NK-92 (cell line): ENCODE results near the gene ACOT2.

Source experiments
- DNase-seq: peaks from one replicate; lab custom pipeline; 2025; ENCODE audit not compliant: unreplicated experiment; lab: John Stamatoyannopoulos, UW

The ACOT2 gene

DNA sequence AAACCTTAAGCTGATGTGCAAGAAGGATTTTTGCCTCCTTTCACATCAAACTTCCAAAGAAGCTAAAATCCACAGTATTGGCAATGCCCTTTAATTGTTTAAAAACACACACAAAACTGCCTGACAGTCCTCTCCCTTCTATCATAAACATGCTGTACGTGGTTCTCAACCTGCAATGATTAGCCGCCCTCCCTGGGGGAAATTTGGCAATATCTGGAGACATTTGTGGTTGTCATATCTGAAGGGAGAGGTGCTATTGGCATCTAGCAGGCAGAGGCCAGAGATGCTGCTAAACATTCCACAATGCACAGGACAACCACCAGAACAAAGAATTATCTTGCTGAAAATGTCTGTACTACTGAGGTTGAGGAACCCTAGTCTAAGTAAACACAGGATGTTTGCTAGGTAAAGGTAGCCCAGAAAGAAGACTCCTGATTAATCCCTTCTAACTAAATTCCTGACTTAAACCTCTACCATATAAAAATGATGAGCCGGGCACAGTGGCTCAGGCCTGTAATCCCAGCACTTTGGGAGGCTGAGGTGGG is 44.5 kb downstream of the ACOT2 start:
- DNase-seq: no peak

DNA sequence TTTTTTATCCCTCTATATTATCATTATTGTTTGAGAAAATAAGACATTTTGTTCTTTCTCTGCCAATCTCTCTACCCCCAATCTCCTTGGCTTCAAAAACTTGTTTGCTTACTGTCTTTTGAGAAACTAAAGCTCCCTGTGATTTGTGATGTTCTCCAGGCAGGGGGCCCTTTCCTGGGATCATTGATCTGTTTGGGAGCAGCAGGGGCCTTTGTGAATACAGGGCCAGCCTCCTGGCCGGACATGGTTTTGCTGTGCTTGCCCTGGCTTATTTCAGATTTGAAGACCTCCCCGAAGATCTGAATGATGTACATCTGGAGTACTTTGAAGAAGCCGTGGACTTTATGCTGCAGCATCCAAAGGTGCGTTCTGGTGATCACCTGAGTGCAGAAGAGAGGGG is 47.8 kb downstream of the ACOT2 start:
- DNase-seq: no peak

DNA sequence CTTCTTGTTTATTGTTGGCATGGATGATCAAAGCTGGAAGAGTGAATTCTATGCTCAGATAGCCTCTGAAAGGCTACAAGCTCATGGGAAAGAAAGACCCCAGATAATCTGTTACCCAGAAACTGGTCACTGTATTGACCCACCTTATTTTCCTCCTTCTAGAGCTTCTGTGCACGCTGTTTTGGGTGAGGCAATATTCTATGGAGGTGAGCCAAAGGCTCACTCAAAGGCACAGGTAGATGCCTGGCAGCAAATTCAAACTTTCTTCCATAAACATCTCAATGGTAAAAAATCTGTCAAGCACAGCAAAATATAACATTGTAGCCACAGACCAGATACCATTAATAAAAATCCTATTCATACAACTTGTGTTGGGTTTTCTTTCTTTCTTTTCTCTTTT is 50.5 kb downstream of the ACOT2 start:
- DNase-seq: no peak

DNA sequence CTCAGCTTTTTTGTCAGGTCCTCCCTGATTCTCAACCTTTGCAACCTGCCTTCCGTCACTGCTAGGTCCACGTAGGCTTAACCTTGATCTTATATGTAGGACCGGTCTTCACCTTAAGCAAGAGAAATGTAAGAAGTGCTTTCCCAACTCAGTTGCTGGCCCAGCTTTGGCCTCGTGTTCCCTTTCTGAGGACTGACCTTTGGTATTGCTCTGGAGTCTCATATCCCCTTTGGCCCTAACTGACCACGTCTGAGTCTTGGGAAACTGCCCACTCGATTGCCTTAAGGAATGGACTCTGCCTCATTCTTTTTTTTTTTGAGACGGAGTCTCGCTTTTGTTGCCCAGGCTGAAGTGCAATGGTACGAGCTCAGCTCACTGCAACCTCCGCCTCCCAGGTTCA is 51.3 kb downstream of the ACOT2 start:
- no peak for DNase-seq

DNA sequence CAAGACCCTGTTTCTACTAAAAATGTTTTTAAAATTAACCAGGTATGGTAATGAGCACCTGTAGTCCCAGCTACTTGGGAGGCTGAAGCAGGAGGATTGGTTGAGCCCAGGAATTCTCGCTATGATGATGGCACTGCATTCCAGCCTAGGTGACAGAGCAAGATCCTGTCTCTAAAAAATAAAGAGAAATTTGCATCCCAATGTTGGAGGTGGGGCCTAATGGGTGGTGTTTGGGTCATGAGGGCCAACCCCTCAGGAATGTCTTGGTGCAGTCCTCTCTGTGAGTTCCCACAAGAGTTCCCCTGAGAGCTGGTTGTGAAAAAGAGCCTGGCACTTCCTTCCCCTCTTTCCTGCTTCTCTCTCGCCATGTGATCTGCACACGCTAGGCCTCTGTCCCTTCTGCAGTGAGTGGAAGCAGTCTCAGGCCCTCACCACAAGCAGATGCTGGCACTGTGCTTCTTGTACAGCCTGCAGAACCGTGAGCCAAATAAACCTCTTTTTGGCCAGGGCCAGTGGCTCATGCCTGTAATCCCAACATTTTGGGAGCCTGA is 54.6 kb downstream of the ACOT2 start:
- no peak for DNase-seq
